ENCODE results near the gene RAB2B. TPM values are rescaled to one million over a fixed set of nuclear protein-coding genes. Genes with fewer than 3 reads are reported as not detected.

RAB2B gene
- polyA plus RNA-seq, 3 donors, result 2.1 to 9.9 (median 5.1) TPM

- Mint-ChIP-seq H3K4me1 (peaks cover 27% of the 10 kb centered on the region), H3K27me3 (ENCODE audit: low read depth in 3 of 3) (no peaks in the 10 kb centered on the region), H3K27ac (peak overlapping the region in 5 of 7 donors; percentile 25 to 78 (median 49)), H3K4me3 (no peak overlapping the region), H3K36me3 (peaks cover 3% of the 10 kb centered on the region in 2 donors), H3K9me3 (no peaks in the 10 kb centered on the region)
- Histone ChIP-seq H3K4me2 (replicated peaks; ENCODE audit: extremely low read depth, low read length, poor library complexity, severe bottlenecking) (no peak overlapping the region), H2AFZ (ENCODE audit: insufficient read depth, low read depth, low read length, poor library complexity, severe bottlenecking) (no peak overlapping the region), H3K36me3 (replicated peaks in 1 of 2; ENCODE audit: control insufficient read depth in 1 of 2, insufficient read depth in 2 of 2, low read length in 2 of 2) (peaks cover 0 to 3% of the 10 kb centered on the region in 2 donors), H3K27me3 (ENCODE audit: control insufficient read depth in 2 of 2, insufficient read depth in 2 of 2, low read length in 2 of 2) (no peaks in the 10 kb centered on the region), H4K20me1 (ENCODE audit: insufficient read depth, low read length) (peaks cover 16% of the 10 kb centered on the region), H3K9ac (ENCODE audit: insufficient read depth, low read length, poor library complexity, severe bottlenecking) (no peak overlapping the region), H3K27ac (ENCODE audit: low read depth in 1 of 2, low read length in 2 of 2) (peak overlapping the region in 1 of 2 donors; percentile 3), H3K79me2 (ENCODE audit: insufficient read depth, low read length) (peaks cover 97% of the 10 kb centered on the region), H3K4me3 (replicated peaks in 1 of 3; ENCODE audit: low read depth in 2 of 3, low read length in 3 of 3) (no peak overlapping the region), H3K4me1 (ENCODE audit: control insufficient read depth in 1 of 2, insufficient read depth in 2 of 2, low read length in 2 of 2) (peaks cover 15 to 29% of the 10 kb centered on the region in 2 donors), H3K9me3 (replicated peaks in 1 of 2; ENCODE audit: control insufficient read depth in 1 of 2, insufficient read depth in 1 of 2, low read length in 2 of 2) (no peaks in the 10 kb centered on the region)
- TF ChIP-seq CTCF (IDR thresholded peaks at IDR 0.05), result no peak
- intact Hi-C loops (cut with micrococcal nuclease), result no loop called here
- peak; percentile 30 to 48 (median 38) for DNase-seq
Observed at GRCh38 chr14:21440859-21441258, 35.9 kb downstream of the RAB2B start.

DNA sequence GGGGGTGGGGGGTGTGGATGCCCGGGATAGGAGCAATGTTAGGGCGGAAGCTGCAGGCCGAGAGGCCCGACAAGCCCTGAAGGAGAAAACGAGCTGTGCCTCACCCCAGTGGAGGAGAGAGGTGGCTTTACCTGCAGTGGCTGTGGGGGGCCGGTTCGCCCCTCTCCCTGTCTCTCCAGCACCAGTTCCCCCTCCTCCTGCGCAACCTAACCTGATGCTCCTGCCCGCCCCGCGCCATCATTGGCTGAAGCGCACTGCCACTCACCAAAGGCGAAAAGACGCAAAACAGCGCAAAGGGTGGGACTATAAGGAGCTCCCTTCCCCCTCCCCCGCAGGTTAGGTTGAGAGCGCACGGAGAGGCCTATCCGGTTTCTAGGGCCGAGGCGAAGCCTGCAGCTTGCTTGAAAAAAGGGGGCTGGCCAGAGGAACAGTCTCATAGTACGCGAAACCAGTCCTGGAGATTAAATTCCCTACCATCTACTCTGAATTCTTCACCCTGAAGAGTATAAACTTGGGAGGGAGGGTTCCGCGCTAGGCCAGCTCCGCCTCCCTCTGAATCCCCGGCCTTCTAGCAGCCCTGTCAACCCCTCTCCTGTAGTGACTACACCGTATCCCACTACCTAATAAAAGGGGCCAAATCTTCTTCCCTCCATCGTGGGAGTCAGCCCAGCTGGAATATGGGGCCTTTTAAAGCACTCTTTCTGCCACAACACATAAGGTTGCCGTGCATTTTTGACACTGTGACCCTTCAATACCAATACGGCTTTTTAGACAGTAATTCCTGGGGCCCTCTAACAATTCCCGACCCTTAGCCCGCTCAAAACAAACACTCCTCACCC is 39.5 kb downstream of the RAB2B start:
- Mint-ChIP-seq H3K36me3 (peaks cover 4 to 12% of the 10 kb centered on the region in 2 donors), H3K4me1 (peaks cover 35% of the 10 kb centered on the region), H3K27me3 (ENCODE audit: low read depth in 3 of 3) (no peaks in the 10 kb centered on the region), H3K4me3 (peak overlapping the region; percentile 85 to 86), H3K9me3 (no peaks in the 10 kb centered on the region), H3K27ac (peak overlapping the region; percentile 82 to 97 (median 91))
- peaks cover 33% of the 10 kb centered on the region for H4K20me1 ChIP-seq (ENCODE audit: insufficient read depth, low read length)
- H3K4me2 ChIP-seq (replicated peaks; ENCODE audit: extremely low read depth, low read length, poor library complexity, severe bottlenecking), result peak overlapping the region; percentile 80
- H3K4me1 ChIP-seq (ENCODE audit: control insufficient read depth in 1 of 2, insufficient read depth in 2 of 2, low read length in 2 of 2), result peaks cover 17 to 29% of the 10 kb centered on the region in 2 donors
- intact Hi-C loops (cut with micrococcal nuclease), result loop anchor here (1.0 to 10.0 kb wide), 5 partner anchors 19 to 78 kb away; partner anchors contain the start of genes CHD8 (in 2 of the 2), METTL3 (in 2 of the 2) and SUPT16H (in 1 of the 2)
- H3K79me2 ChIP-seq (ENCODE audit: insufficient read depth, low read length), result peaks cover 98% of the 10 kb centered on the region
- H3K4me3 ChIP-seq (replicated peaks in 1 of 3; ENCODE audit: low read depth in 2 of 3, low read length in 3 of 3), result peak overlapping the region; percentile 79 to 94 (median 93)
- H2AFZ ChIP-seq (ENCODE audit: insufficient read depth, low read depth, low read length, poor library complexity, severe bottlenecking), result peak overlapping the region; percentile 92
- no peaks in the 10 kb centered on the region for H3K27me3 ChIP-seq (ENCODE audit: control insufficient read depth in 2 of 2, insufficient read depth in 2 of 2, low read length in 2 of 2)
- no peak for TF ChIP-seq CTCF (IDR thresholded peaks at IDR 0.05)
- no peaks in the 10 kb centered on the region for H3K9me3 ChIP-seq (replicated peaks in 1 of 2; ENCODE audit: control insufficient read depth in 1 of 2, insufficient read depth in 1 of 2, low read length in 2 of 2)
- DNase-seq, result peak; percentile 97 to 98 (median 97)
- peak overlapping the region; percentile 90 for H3K9ac ChIP-seq (ENCODE audit: insufficient read depth, low read length, poor library complexity, severe bottlenecking)
- WGBS (ENCODE audit: insufficient coverage), result 8% methylated on average over 15 of the region's 33 CpGs
- peaks cover 0 to 3% of the 10 kb centered on the region in 2 donors for H3K36me3 ChIP-seq (replicated peaks in 1 of 2; ENCODE audit: control insufficient read depth in 1 of 2, insufficient read depth in 2 of 2, low read length in 2 of 2)
- peak overlapping the region; percentile 87 to 96 for H3K27ac ChIP-seq (ENCODE audit: low read depth in 1 of 2, low read length in 2 of 2)

Data from CD14-positive monocyte (primary cell).